ENCODE data around the gene TNFRSF12A. TPM values are rescaled to one million over a fixed set of nuclear protein-coding genes. Genes with fewer than 3 reads are reported as not detected.

Gene TNFRSF12A
- total and polyA plus RNA-seq, 10 of the 15 experiments (the other 5 are each of a cell fraction or from before 2014, with no cell fraction given): 0.35 to 1.7 (median 1.2) TPM; not detected in 2

GRCh38 chr16:2987286-2987685 is 32.9 kb upstream of the TNFRSF12A start:
- no peaks in the 10 kb centered on the region for H3K36me3 ChIP-seq (ENCODE audit: control insufficient read depth in 2 of 2, insufficient read depth in 2 of 2, low read length in 1 of 2)
- H4K20me1 ChIP-seq (ENCODE audit: control insufficient read depth, insufficient read depth): no peaks in the 10 kb centered on the region
- POLR2A ChIA-PET: no interaction called here
- no peak overlapping the region for H3K4me2 ChIP-seq (ENCODE audit: control insufficient read depth, insufficient read depth)
- no peak overlapping the region for H3K27ac ChIP-seq (ENCODE audit: control insufficient read depth, insufficient read depth)
- intact Hi-C loops (cut with micrococcal nuclease; ENCODE audit: unreplicated experiment) (no loop called here), in situ Hi-C loops (cut with MboI) (no loop called here)
- SMC1A ChIA-PET (ENCODE audit: uncharacterized antibody, unreplicated experiment): no interaction called here
- no peak overlapping the region for H2AFZ ChIP-seq (ENCODE audit: control insufficient read depth, low read depth, low read length)
- no peak overlapping the region for H3K9ac ChIP-seq (ENCODE audit: control insufficient read depth, insufficient read depth, low read length)
- RAD21 ChIA-PET (ENCODE audit: unreplicated experiment): no interaction called here
- no peak overlapping the region for H3K4me3 ChIP-seq
- H3K27me3 ChIP-seq (replicated peaks in 1 of 2; ENCODE audit: control insufficient read depth in 2 of 2, insufficient read depth in 2 of 2, low read length in 1 of 2): peaks cover 2 to 4% of the 10 kb centered on the region in 2 experiments; a peak in 1 of 4 replicates
- FAIRE-seq: no peak
- CTCF ChIA-PET: no interaction called here
- ATAC-seq: no peak
- no peaks in the 10 kb centered on the region for H3K79me2 ChIP-seq (ENCODE audit: control insufficient read depth, insufficient read depth, low read length)
- no peak for TF ChIP-seq SUZ12 (IDR thresholded peaks at IDR 0.05; ENCODE audit: unreplicated experiment)
- TF ChIP-seq GABPA (IDR thresholded peaks at IDR 0.05; ENCODE audit: low read depth): no peak
- TF ChIP-seq NR2F1 (conservative IDR thresholded peaks at IDR 0.05): no peak
- TF ChIP-seq ZBTB4 (CRISPR knock-in tag; IDR thresholded peaks at IDR 0.05): no peak
- TF ChIP-seq SREBF1 (IDR thresholded peaks at IDR 0.05; ENCODE audit: low read length): no peak
- no peak for TF ChIP-seq HSF1 (IDR thresholded peaks at IDR 0.05; ENCODE audit: low read depth, low read length)
- no peak for TF ChIP-seq POLR2AphosphoS5 (IDR thresholded peaks at IDR 0.05; ENCODE audit: low read length)
- WGBS (ENCODE audit: insufficient coverage, insufficient replicate concordance, low lambda C conversion rate, missing lambda C conversion rate): 33% methylated on average over 9 of the region's 9 CpGs
- no peak for DNase-seq (ENCODE audit: low read depth, low spot score)
- H3K9me3 ChIP-seq (replicated peaks; ENCODE audit: control insufficient read depth, insufficient read depth, low read length): no peaks in the 10 kb centered on the region
- H3K4me1 ChIP-seq (ENCODE audit: control insufficient read depth, insufficient read depth, low read length): no peaks in the 10 kb centered on the region
- no TSS peak for BruUV-seq (replicated peaks)
